Neural cell (in vitro differentiated cells): ENCODE data around the gene FUT7.

ENCODE experiments used
- CTCF ChIP-seq: fragments of 450-650 bp; IDR thresholded peaks from 2 replicates; pipeline ENCODE4 v1.5.1; 2014; ENCODE audit warnings: antibody characterized with exemption, mild to moderate bottlenecking, moderate library complexity; ENCODE audit not compliant: poor library complexity, severe bottlenecking
- EP300 ChIP-seq: fragments of 450-650 bp; conservative IDR thresholded peaks from 2 replicates; pipeline ENCODE4 v1.6.1; 2014; ENCODE audit warnings: antibody characterized with exemption, mild to moderate bottlenecking, moderate library complexity; ENCODE audit not compliant: poor library complexity, severe bottlenecking
- EZH2 ChIP-seq: fragments of 200-600, 300-800 bp; shearing (Covaris generic), sonication (generic); IDR thresholded peaks from 2 replicates; pipeline ENCODE4 v1.6.1; 2014; ENCODE audit warnings: antibody characterized with exemption, low read length, borderline replicate concordance, mild to moderate bottlenecking; ENCODE audit not compliant: insufficient read depth, poor library complexity, severe bottlenecking
- MXI1 ChIP-seq: fragments of 450-650 bp; conservative IDR thresholded peaks from 2 replicates; pipeline ENCODE4 v1.6.1; 2014; ENCODE audit warnings: antibody characterized with exemption, mild to moderate bottlenecking; ENCODE audit not compliant: poor library complexity, severe bottlenecking
- POLR2AphosphoS5 ChIP-seq: IDR thresholded peaks from 2 replicates; pipeline ENCODE4 v1.6.1; 2012
- RAD21 ChIP-seq: fragments of 450-650 bp; conservative IDR thresholded peaks from 2 replicates; pipeline ENCODE4 v1.6.1; 2014; ENCODE audit warnings: antibody characterized with exemption, mild to moderate bottlenecking, moderate library complexity
- SMC3 ChIP-seq: fragments of 450-650 bp; conservative IDR thresholded peaks from 2 replicates; pipeline ENCODE4 v1.6.1; 2014; ENCODE audit warnings: antibody characterized with exemption, mild to moderate bottlenecking, moderate library complexity; ENCODE audit not compliant: poor library complexity
- TAF1 ChIP-seq: IDR thresholded peaks from 2 replicates; pipeline ENCODE4 v1.6.1; 2012; ENCODE audit warnings: low read depth
- TF ChIP-seq, protein P1 (sequence below): IDR thresholded peaks from 2 replicates; pipeline ENCODE4 v1.6.1; 2012; ENCODE audit warnings: borderline replicate concordance

- TF ChIP-seq MXI1 (no peak), POLR2AphosphoS5 (no peak), CTCF (no peak), SMC3 (no peak), EZH2 (no peak), RAD21 (no peak), EP300 (no peak), TAF1 (no peak)
- TF ChIP-seq, protein P1, sequence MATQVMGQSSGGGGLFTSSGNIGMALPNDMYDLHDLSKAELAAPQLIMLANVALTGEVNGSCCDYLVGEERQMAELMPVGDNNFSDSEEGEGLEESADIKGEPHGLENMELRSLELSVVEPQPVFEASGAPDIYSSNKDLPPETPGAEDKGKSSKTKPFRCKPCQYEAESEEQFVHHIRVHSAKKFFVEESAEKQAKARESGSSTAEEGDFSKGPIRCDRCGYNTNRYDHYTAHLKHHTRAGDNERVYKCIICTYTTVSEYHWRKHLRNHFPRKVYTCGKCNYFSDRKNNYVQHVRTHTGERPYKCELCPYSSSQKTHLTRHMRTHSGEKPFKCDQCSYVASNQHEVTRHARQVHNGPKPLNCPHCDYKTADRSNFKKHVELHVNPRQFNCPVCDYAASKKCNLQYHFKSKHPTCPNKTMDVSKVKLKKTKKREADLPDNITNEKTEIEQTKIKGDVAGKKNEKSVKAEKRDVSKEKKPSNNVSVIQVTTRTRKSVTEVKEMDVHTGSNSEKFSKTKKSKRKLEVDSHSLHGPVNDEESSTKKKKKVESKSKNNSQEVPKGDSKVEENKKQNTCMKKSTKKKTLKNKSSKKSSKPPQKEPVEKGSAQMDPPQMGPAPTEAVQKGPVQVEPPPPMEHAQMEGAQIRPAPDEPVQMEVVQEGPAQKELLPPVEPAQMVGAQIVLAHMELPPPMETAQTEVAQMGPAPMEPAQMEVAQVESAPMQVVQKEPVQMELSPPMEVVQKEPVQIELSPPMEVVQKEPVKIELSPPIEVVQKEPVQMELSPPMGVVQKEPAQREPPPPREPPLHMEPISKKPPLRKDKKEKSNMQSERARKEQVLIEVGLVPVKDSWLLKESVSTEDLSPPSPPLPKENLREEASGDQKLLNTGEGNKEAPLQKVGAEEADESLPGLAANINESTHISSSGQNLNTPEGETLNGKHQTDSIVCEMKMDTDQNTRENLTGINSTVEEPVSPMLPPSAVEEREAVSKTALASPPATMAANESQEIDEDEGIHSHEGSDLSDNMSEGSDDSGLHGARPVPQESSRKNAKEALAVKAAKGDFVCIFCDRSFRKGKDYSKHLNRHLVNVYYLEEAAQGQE = no peak
Observed at GRCh38 chr9:136985853-136986252, 46.0 kb downstream of the FUT7 start.
